GM19035 (cell line): ENCODE measurements around the gene TAOK1.
"Not testable (repeated sequence)": the region's sequence is repeated elsewhere in the genome, so short reads cannot be mapped to it uniquely, and the experiment has no call there.

Experiments
- ATAC-seq: cut with Tn5 transposase; IDR thresholded peaks from one replicate; pipeline ENCODE4 v1.9.1; 2021; ENCODE audit not compliant: unreplicated experiment

TAOK1 gene

DNA sequence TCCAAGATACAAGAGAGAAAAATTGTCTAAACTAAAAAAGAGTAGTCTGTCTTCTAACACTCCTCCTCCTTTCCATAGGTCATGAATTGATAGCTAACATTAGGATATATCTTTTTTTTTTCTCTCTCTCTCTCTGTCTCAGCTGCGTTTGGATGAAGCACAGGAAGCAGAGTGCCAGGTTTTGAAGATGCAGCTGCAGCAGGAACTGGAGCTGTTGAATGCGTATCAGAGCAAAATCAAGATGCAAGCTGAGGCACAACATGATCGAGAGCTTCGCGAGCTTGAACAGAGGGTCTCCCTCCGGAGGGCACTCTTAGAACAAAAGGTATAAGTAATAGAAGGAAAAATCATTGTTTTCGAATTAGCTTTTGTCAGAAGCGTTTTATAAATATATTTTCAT, 143.8 kb downstream of the TAOK1 start:
- no peak for ATAC-seq

DNA sequence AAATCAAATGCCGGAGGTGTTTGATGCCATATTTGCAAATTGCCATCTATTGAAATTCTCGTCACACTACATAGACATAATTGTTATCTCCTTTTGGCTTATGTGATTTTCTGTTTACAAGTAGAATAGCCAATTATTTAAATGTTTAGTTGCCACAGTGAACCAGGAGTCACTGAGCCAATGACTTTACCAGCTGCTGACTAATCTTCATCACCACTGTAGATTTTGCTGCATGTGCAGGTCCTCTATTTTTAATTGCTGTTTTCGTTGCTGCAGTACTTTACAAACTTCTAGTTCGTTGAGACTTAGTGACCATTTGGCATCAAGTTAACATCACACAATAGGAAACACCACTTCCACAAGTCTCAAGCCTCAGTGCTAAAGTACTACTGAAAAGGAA, 153.9 kb downstream of the TAOK1 start:
- ATAC-seq: no peak

DNA sequence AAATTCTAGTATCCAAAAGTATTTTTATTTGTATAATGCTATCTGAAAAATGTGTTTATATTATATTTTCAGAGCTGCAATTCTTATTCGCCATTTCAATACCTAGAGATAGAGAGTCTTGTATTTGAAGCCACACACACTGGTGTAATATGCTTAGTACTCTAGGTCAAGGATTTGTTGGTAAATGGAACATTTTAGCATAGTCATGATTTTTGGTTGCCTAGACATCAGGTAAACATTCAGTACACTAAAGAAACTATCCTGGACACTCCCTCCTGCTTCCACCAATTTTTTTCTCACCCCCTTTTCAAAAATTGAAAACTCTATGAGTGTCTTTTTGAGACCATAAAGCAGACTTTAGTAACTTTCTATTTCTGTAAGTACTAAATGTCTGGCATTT, 155.9 kb downstream of the TAOK1 start:
- ATAC-seq: no peak

DNA sequence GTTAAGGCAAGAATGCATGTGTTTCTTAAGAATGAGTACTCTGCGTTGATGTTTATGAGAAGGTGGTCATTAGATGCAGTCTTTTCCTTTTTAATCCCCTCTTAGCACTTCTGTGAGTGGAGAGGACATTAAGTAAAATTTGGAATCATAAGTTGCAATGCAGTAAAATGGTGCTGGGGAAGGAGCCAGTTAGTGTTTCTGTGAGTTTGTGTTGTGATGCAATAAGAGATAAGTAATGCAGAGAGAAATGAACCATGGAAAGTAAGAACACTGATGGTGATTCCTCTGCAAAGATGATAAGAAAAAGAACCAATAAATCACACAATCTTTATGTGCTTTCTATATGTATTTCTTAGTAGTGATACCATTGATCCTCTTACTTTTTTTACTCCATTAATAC, 156.7 kb downstream of the TAOK1 start:
- no peak for ATAC-seq

DNA sequence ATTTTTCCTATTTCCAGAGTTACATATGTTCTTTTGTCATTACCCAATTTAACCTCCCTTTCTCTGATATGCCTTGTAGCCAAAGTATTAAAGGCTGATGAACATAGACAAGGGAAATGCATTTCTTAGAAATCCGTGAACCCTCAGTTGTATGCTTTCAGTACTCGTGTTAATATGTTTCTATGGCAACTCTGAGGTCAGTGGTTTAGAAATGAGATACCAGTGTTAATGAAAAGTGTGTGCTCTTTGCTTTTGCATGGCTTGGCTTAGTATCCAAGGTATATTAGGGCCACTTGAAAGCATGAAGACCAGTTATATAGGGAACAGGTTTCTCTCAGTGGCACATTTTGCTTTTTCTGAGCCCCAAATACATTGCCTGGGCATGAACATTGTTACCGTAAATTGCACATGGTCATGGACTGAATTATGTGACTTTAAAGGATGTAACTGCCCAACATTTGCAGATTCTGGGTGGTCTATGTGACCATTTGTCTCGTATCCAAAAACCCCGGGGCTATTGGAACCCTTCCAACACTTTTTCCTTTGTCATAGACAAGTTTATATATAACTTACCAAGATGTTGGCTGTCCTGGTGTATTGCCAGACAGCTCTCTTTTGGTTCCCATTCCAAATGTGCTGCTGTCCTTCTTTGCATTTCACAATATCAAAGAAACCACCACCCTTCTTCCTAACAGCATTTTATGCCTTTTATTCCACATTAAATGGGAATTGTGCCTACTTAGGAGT, 159.2 kb downstream of the TAOK1 start:
- ATAC-seq: no peak

DNA sequence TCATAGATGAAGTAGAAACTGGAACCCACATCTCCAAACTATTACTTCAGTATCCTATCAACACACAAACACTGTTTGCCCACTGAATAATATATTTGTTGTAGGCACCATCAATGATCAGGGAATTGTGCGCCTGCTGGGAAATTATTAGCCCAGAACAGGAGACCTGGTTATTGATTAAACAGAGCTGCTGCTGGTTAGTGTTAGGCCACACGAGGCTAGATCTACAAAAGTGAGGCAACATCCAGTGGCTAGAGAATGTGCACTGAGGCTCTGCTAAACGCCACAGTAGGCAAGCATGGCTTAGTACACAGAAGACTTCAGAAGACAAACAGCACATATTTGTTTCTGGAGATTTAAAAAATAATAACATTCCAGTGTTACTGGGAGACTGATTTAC, 165.7 kb downstream of the TAOK1 start:
- no peak for ATAC-seq

DNA sequence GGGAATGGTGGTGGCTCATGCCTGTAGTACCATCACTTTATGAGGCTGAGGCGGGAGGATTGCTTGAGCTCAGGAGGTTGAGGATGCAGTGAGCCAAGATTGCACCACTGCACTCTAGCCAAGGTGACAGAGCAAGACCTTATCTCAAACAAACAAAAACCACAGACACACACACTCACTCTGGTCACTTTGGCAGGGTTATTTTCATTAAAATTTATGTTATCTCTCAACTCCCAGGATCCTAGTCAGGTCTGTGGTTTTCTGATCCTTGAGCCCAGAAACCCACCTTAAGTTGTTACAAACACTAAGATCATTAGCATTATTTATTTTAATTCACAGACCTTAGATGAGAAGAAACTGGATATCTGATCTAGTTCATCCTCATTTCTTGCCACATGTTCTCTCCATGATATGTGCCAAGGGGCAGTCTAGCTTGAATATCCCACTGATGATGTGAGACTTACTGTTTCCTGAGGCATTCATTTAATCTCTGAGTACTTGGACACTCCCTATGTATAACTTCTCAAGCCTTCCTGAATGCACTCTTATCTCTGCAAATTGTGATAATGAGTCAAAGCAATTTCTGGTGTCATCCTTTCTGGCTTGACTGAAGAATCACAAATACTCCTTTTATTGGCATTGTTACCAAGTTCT, 167.0 kb downstream of the TAOK1 start:
- ATAC-seq: no peak

DNA sequence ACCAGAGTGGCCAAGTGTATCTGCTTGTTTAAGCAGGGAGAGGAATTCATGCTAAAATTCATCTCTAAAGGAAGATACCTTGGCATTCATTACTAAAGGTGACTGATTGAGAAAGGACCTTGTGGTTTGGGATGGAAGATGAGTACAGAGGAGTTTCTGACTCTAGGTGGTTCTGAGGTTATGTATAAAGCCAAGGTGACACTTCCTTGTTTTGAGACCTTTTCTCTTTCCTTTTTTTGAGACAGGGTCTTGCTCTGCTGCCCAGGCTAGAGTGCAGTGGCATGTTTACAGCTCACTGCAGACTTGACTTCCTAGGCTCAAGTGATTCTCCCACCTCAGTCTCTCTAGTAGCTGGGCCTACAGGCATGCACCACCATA, 167.6 kb downstream of the TAOK1 start:
- no peak for ATAC-seq

- ATAC-seq: not testable (repeated sequence)
These were observed 168.0 kb downstream of the TAOK1 start for GRCh38 chr17:29558139-29558538.

- ATAC-seq: no peak
These were observed 169.5 kb downstream of the TAOK1 start for GRCh38 chr17:29559640-29560039.

DNA sequence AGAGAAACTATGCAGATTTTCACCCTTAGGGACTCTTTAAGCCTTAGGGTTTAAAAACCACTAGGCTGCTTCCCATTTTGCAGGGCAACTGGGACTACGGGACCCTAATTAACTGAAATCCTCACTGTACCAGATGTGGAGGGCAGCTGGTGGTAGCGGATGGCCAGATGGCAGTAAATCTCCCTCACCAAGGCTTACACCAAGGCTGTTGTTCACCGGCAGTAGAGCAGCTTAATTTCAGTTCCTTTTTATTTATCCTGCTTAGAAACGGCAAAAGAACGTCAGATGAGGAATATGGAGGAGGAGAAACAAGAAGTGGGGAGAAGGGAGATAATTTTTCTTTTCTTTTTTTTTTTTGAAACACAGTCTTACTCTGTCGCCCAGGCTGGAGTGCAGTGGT, 170.2 kb downstream of the TAOK1 start:
- no peak for ATAC-seq

- ATAC-seq: no peak
These were observed 171.7 kb downstream of the TAOK1 start for GRCh38 chr17:29561554-29562517.

- ATAC-seq: no peak
These were observed 172.5 kb downstream of the TAOK1 start for GRCh38 chr17:29562615-29563014.

DNA sequence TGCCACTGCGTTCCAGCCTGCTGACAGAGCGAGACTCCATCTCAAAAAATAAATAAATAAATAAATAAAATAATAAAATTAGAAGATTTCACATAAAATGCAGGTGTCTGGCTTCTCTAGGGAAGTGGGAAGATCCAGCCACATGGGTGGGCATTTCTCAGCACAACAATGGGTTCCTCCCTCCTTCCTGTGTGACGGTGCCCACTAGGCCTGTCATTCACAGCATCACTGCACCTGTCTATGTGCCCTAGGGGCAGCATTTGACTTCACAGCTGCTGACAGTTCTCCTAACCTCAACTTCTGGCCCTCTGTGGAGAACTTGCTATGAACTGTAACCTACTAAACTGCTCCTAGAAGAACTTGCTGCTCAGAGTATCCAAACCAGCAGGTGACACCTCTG, 173.7 kb downstream of the TAOK1 start:
- ATAC-seq: no peak

- peak; percentile 24 for ATAC-seq
These were observed 175.7 kb downstream of the TAOK1 start for GRCh38 chr17:29565643-29566472.

- ATAC-seq: peak; percentile 30
These were observed 176.5 kb downstream of the TAOK1 start, which contains the start of gene ABHD15 for GRCh38 chr17:29566473-29567303. TSS of gene ABHD15 (minus strand) at chr17:29567037. CDS start at chr17:29566966, 71 bp downstream.

GRCh38 chr17:29567304-29567553, 177.1 kb downstream of the TAOK1 start:
- peak; percentile 12 for ATAC-seq

- peak; percentile 38 for ATAC-seq
These were observed 177.6 kb downstream of the TAOK1 start for GRCh38 chr17:29567554-29568330.
